Lung (tissue), 16 donors: Measurements from ENCODE around the gene C6orf58. TPM values are rescaled to one million over a fixed set of nuclear protein-coding genes. Genes with fewer than 3 reads are reported as not detected.
A peak's percentile ranks its signal among the peaks of the same experiment; 100 is the strongest.

Experiments
- ATAC-seq: fragments of 200-7000 bp; cut with Tn5 transposase; one replicate; pipeline ENCODE4 v1.9.1; 2020; ENCODE audit warnings: moderate number of reproducible peaks; ENCODE audit not compliant: insufficient read depth, low FRiP score
- DNase-seq, 3 donors: peaks; one replicate each; pipeline ENCODE4 v3.0.0-alpha.2; 2013 to 2017
- H3K27ac ChIP-seq, 2 donors: one replicate each; pipeline ENCODE4 v1.5.1; 2013; ENCODE audit warnings: mild to moderate bottlenecking in 2 of 2, moderate library complexity in 2 of 2, control low read depth in 1 of 2, inconsistent platforms in 1 of 2, low read depth in 1 of 2, low read length in 1 of 2
- H3K27me3 ChIP-seq, 3 donors: one replicate each; pipeline ENCODE4 v1.5.1; 2013; ENCODE audit warnings: low read length in 2 of 3; ENCODE audit not compliant: control insufficient read depth in 3 of 3, insufficient read depth in 3 of 3
- H3K36me3 ChIP-seq, 4 donors: one replicate each; pipeline ENCODE4 v1.5.1; 2013; ENCODE audit warnings: low read length in 4 of 4, mild to moderate bottlenecking in 1 of 4, moderate library complexity in 1 of 4; ENCODE audit not compliant: control insufficient read depth in 4 of 4, insufficient read depth in 4 of 4
- H3K4me1 ChIP-seq, 5 donors: one replicate each; pipeline ENCODE4 v1.5.1; 2013; ENCODE audit warnings: low read length in 5 of 5, mild to moderate bottlenecking in 2 of 5, moderate library complexity in 1 of 5; ENCODE audit not compliant: control insufficient read depth in 5 of 5, insufficient read depth in 5 of 5
- H3K4me3 ChIP-seq: one replicate; pipeline ENCODE4 v1.5.1; 2013; ENCODE audit warnings: mild to moderate bottlenecking, control low read depth, moderate library complexity
- H3K9ac ChIP-seq, 2 donors: one replicate each; pipeline ENCODE4 v1.5.1; 2013; ENCODE audit warnings: low read length in 2 of 2, control low read depth in 1 of 2; ENCODE audit not compliant: insufficient read depth in 1 of 2
- H3K9me3 ChIP-seq, 4 donors: one replicate each; pipeline ENCODE4 v1.5.1; 2013; ENCODE audit warnings: low read length in 3 of 4, mild to moderate bottlenecking in 1 of 4, moderate library complexity in 1 of 4; ENCODE audit not compliant: control insufficient read depth in 4 of 4, insufficient read depth in 3 of 4
- CTCF ChIP-seq: IDR thresholded peaks from 2 replicates; pipeline ENCODE4 v1.5.1; 2012; ENCODE audit warnings: mild to moderate bottlenecking; ENCODE audit errors: control extremely low read depth, extremely low read depth
- WGBS, 2 donors: extraction: QIAGEN DNeasy Blood & Tissue Kit; methylation state at CpG; one replicate each; pipeline ENCODE4 v1.1.7; 2013; 5-methylcytosine and 5-hydroxymethylcytosine counted together
- long read RNA-seq, 5 donors: transcript quantifications; one replicate each; lab custom pipeline, GENCODE V29; 2026
- polyA plus RNA-seq, 2 donors: library from polyadenylated mRNA; stranded (reverse); fragments of 200-250 nt; gene quantifications; one replicate each; pipeline ENCODE4 v1.2.1, GENCODE V29; 2013
- total RNA-seq, 2 donors: library from RNA; depleted of rRNA in 1 of 2; stranded (reverse); fragments of >200 nt in 1 of 2; gene quantifications; one replicate each; pipeline ENCODE4 v1.2.1, GENCODE V29; 2014 to 2021
- donor health status: control.
- donor health status: control.
- donor health status: Bipolar disorder and iron deficiency.
- donor health status: healthy.
- donor health status: DM: yes; HTN: yes; CAD: no.

C6orf58 gene
- not detected for total RNA-seq
- under 1 TPM; 0.08 to 0.12 TPM for polyA plus RNA-seq
- long read RNA-seq, donor 1: 0 reads
- long read RNA-seq, donor 2: 0 reads
- long read RNA-seq, donor 3: 0 reads
- long read RNA-seq, donor 4: 0 reads
- long read RNA-seq, donor 5: 0 reads

DNA sequence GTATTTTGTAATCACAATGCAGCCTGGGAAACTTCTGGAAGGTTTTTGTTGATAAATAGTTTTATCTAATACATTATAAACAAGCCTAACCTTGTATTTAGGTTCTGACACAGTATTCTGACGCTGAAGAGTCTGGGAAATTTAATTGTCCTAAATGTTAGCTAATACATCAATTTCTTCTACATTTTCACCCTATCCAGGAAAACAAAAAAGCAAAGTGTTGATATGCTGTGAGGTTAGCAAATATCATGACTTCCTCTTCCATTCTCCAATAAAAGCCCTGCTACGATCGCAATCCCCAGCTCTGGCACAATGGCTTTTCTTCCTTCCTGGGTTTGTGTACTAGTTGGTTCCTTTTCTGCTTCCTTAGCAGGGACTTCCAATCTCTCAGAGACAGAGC is at the start of gene C6orf58:
Gene C6orf58 (plus strand): TSS at position 301 of the 400 bp plus-strand sequence. CDS start 12 bp downstream, at position 313.
- no peaks in the 10 kb centered on the region for H3K27me3 ChIP-seq
- H3K36me3 ChIP-seq: no peaks in the 10 kb centered on the region
- no peaks in the 10 kb centered on the region for H3K4me1 ChIP-seq
- 37 to 41% methylated on average over 3 of the region's 3 CpGs for WGBS, 2 donors
- no peak within 1 kb of the TSS for H3K4me3 ChIP-seq
- H3K9me3 ChIP-seq: no peaks in the 10 kb centered on the region
- ATAC-seq: no peak
- H3K27ac ChIP-seq: no peak within 1 kb of the TSS
- TF ChIP-seq CTCF: no peak
- no peak within 1 kb of the TSS for H3K9ac ChIP-seq
- no peak for DNase-seq

DNA sequence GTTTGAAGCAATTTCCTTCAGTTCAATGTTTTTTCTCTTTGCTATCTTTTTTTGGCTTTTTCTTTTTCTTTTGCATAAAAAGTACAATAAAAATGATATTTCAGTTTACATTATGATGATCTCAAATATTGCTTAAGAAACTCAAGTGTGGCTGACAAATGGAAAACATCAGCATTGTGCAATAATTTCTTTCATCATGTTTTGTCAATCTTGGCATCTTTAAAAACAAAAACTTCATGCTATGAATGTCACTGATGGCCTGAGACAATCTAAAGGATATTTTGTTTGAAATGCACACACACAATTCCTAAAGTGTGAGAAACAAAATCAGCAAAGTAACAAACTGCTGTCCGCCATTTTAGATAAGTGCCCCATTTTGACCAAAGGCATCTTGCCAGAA is 44.0 kb upstream of the C6orf58 start:
- Histone ChIP-seq H3K27me3 (no peaks in the 10 kb centered on the region), H3K4me1 (peaks cover 0 to 20% (median 0%) of the 10 kb centered on the region in 5 donors), H3K27ac (no peak overlapping the region), H3K9ac (no peak overlapping the region), H3K4me3 (no peak overlapping the region), H3K36me3 (no peaks in the 10 kb centered on the region), H3K9me3 (no peaks in the 10 kb centered on the region)
- no peak for TF ChIP-seq CTCF
- ATAC-seq: no peak
- WGBS, 2 donors: 85 to 91% methylated on average over 1 of the region's 1 CpG
- peak; percentile 20 to 94 (median 89) for DNase-seq

DNA sequence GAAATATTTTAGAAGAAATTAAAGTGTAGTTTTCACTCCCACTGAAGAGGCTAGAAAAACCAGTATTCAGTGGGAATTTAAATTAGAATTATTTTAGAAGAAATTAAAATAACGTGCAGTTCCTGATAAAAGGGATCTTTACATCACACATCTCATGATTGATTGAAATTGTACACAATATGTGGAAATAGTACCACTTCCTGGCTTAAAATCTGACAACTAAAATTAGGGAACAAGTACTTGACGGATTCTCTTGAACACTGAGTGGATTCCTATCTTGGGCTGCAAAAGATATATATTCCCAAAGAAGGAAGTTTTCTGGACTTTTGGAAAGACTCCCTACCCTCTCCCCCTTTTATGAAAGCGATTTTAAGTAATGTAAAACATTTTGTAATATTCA is 43.2 kb upstream of the C6orf58 start:
- DNase-seq: peak in 2 of 3 donors; percentile 20 to 29
- 25 to 40% methylated on average over 3 of the region's 3 CpGs for WGBS, 2 donors
- Histone ChIP-seq H3K9me3 (no peaks in the 10 kb centered on the region), H3K9ac (no peak overlapping the region), H3K4me3 (no peak overlapping the region), H3K36me3 (no peaks in the 10 kb centered on the region), H3K4me1 (peaks cover 0 to 20% (median 0%) of the 10 kb centered on the region in 5 donors), H3K27ac (no peak overlapping the region), H3K27me3 (no peaks in the 10 kb centered on the region)
- TF ChIP-seq CTCF: no peak
- ATAC-seq: no peak

GRCh38 chr6:127538750-127539264 is 38.2 kb upstream of the C6orf58 start:
- no peak for TF ChIP-seq CTCF
- Histone ChIP-seq H3K4me1 (peaks cover 0 to 15% (median 0%) of the 10 kb centered on the region in 5 donors), H3K9me3 (no peaks in the 10 kb centered on the region), H3K4me3 (no peak overlapping the region), H3K9ac (no peak overlapping the region), H3K36me3 (no peaks in the 10 kb centered on the region), H3K27ac (no peak overlapping the region), H3K27me3 (no peaks in the 10 kb centered on the region)
- DNase-seq (no peak), ATAC-seq (no peak)
- 64 to 68% methylated on average over 2 of the region's 2 CpGs for WGBS, 2 donors
